ENCODE measurements around the gene TMEM167B. TPM values are rescaled to one million over a fixed set of nuclear protein-coding genes. Genes with fewer than 3 reads are reported as not detected.
A peak's percentile ranks its signal among the peaks of the same experiment; 100 is the strongest.

Gene TMEM167B
- total RNA-seq, 1 donor from 2014 or later: 45.0 TPM

GRCh38 chr1:109067883-109068282 is 22.7 kb upstream of the TMEM167B start:
- ChIA-PET POLR2A (no interaction called here), CTCF (no interaction called here)
- H3K27ac Mint-ChIP-seq: no peak overlapping the region

GRCh38 chr1:109069294-109069693 is 21.3 kb upstream of the TMEM167B start:
- CTCF ChIA-PET: no interaction called here
- no peak for TF ChIP-seq CTCF (IDR thresholded peaks at IDR 0.05)
- DNase-seq: no peak

More at GRCh38 chr1:109067883-109068282, 22.7 kb upstream of the TMEM167B start:
- DNase-seq: no peak
- Mint-ChIP-seq H3K9me3 (no peaks in the 10 kb centered on the region), H3K4me3 (no peak overlapping the region), H3K4me1 (no peaks in the 10 kb centered on the region), H3K36me3 (ENCODE audit: low read depth) (peaks cover 44% of the 10 kb centered on the region), H3K27me3 (no peaks in the 10 kb centered on the region)
- intact Hi-C loops (cut with micrococcal nuclease): no loop called here
- TF ChIP-seq CTCF (IDR thresholded peaks at IDR 0.05): no peak
- no peak for ATAC-seq (ENCODE audit: low read depth)

GRCh38 chr1:109075531-109076490 is 14.8 kb upstream of the TMEM167B start, which contains the start of gene TAF13:
TAF13 (minus strand) TSS chr1:109076003; CDS start chr1:109075947, 56 bp downstream.
- H3K27ac Mint-ChIP-seq: peak within 1 kb of the TSS; percentile 96
- peaks cover 19% of the 10 kb centered on the region for H3K36me3 Mint-ChIP-seq (ENCODE audit: low read depth)
- ChIA-PET CTCF (interaction anchor here (1.0 to 2.5 kb wide), 4 partner anchors 16 to 37 kb away, joined by 3 to 20 read pairs (median 4); a partner anchor contains a TSS), POLR2A (interaction anchor here (0.5 to 4.0 kb wide), 18 partner anchors 9 to 473 kb away, joined by 3 to 88 read pairs (median 6); partner anchors contain the start of genes CELSR2, CLCC1, GNAI3 and PRPF38B)
- ATAC-seq (ENCODE audit: low read depth) (peak; percentile 99), DNase-seq (peak; percentile 92)
- H3K27me3 Mint-ChIP-seq: no peaks in the 10 kb centered on the region
- intact Hi-C loops (cut with micrococcal nuclease): loop anchor here (1.0 to 2.0 kb wide), 7 partner anchors 14 to 383 kb away; partner anchors contain the start of genes CLCC1, PRPF38B, SARS1 and TMEM167B
- TF ChIP-seq CTCF (IDR thresholded peaks at IDR 0.05): no peak
- H3K4me1 Mint-ChIP-seq: peaks cover 25% of the 10 kb centered on the region
- no peaks in the 10 kb centered on the region for H3K9me3 Mint-ChIP-seq
- H3K4me3 Mint-ChIP-seq: peak within 1 kb of the TSS; percentile 97

More at GRCh38 chr1:109069294-109069693, 21.3 kb upstream of the TMEM167B start:
- H3K4me1 Mint-ChIP-seq: peaks cover 2% of the 10 kb centered on the region
- peaks cover 43% of the 10 kb centered on the region for H3K36me3 Mint-ChIP-seq (ENCODE audit: low read depth)
- H3K9me3 Mint-ChIP-seq: no peaks in the 10 kb centered on the region
- intact Hi-C loops (cut with micrococcal nuclease): no loop called here
- POLR2A ChIA-PET: no interaction called here
- no peak for ATAC-seq (ENCODE audit: low read depth)
- no peak overlapping the region for H3K27ac Mint-ChIP-seq
- H3K4me3 Mint-ChIP-seq: no peak overlapping the region
- no peaks in the 10 kb centered on the region for H3K27me3 Mint-ChIP-seq

- CTCF ChIA-PET: interaction anchor here (1.1 kb wide), 1 partner anchor 34 kb away, joined by 3 read pairs; a partner anchor contains a TSS
- no peak overlapping the region for H3K27ac Mint-ChIP-seq
- ATAC-seq (ENCODE audit: low read depth) (no peak), DNase-seq (no peak)
- no peaks in the 10 kb centered on the region for H3K9me3 Mint-ChIP-seq
- peaks cover 25% of the 10 kb centered on the region for H3K4me1 Mint-ChIP-seq
- no peak overlapping the region for H3K4me3 Mint-ChIP-seq
- no peak for TF ChIP-seq CTCF (IDR thresholded peaks at IDR 0.05)
- intact Hi-C loops (cut with micrococcal nuclease): no loop called here
- POLR2A ChIA-PET: interaction anchor here (3.1 to 4.0 kb wide), 2 partner anchors 12 to 22 kb away, joined by 60 to 88 read pairs; partner anchors contain the start of gene TMEM167B
- no peaks in the 10 kb centered on the region for H3K27me3 Mint-ChIP-seq
- peaks cover 13% of the 10 kb centered on the region for H3K36me3 Mint-ChIP-seq (ENCODE audit: low read depth)
Observed at GRCh38 chr1:109078317-109078716, 12.2 kb upstream of the TMEM167B start.

- intact Hi-C loops (cut with micrococcal nuclease): no loop called here
- no peak overlapping the region for H3K27ac Mint-ChIP-seq
- no peak for TF ChIP-seq CTCF (IDR thresholded peaks at IDR 0.05)
- DNase-seq (no peak), ATAC-seq (ENCODE audit: low read depth) (no peak)
- no peaks in the 10 kb centered on the region for H3K27me3 Mint-ChIP-seq
- ChIA-PET CTCF (no interaction called here), POLR2A (interaction anchor here (4.0 kb wide), 1 partner anchor 21 kb away, joined by 88 read pairs; no protein-coding TSS in a partner anchor)
- H3K4me3 Mint-ChIP-seq: no peak overlapping the region
- no peaks in the 10 kb centered on the region for H3K9me3 Mint-ChIP-seq
- peaks cover 9% of the 10 kb centered on the region for H3K36me3 Mint-ChIP-seq (ENCODE audit: low read depth)
- peaks cover 23% of the 10 kb centered on the region for H3K4me1 Mint-ChIP-seq
Observed at GRCh38 chr1:109079240-109079622, 11.3 kb upstream of the TMEM167B start.

All from activated B cell treated with CpG ODN at 0.5 μM for 24 hours (primary cell).